GM23338 (cell line): Measurements from ENCODE around the gene CNOT8. TPM values are rescaled to one million over a fixed set of nuclear protein-coding genes. Genes with fewer than 3 reads are reported as not detected.

Experiments used
- ATAC-seq: fragments of 200-7000 bp; cut with Tn5 transposase; 3 replicates; pipeline ENCODE4 v1.9.1; 2020
- DNase-seq: peaks from one replicate; pipeline ENCODE4 v3.0.0-alpha.2; 2015; ENCODE audit warnings: low spot score
- H2AFZ ChIP-seq: fragments of 200-600 bp; sonication (generic); 2 replicates; pipeline ENCODE4 v1.8.0; 2016; ENCODE audit warnings: antibody characterized with exemption, mild to moderate bottlenecking, moderate library complexity
- H3F3A ChIP-seq: fragments of 200-600 bp; sonication (generic); replicated peaks from 2 replicates; pipeline ENCODE4 v1.8.0; 2017; ENCODE audit warnings: antibody characterized with exemption, mixed run types, low read depth
- H3K27ac ChIP-seq: fragments of 200-600 bp; sonication (generic); 2 replicates; pipeline ENCODE4 v1.6.1; 2016; ENCODE audit warnings: low read depth
- H3K27me3 ChIP-seq: fragments of 200-600 bp; sonication (generic); 2 replicates; pipeline ENCODE4 v1.8.0; 2016; ENCODE audit warnings: mild to moderate bottlenecking, mixed run types, moderate library complexity; ENCODE audit not compliant: insufficient read depth
- H3K36me3 ChIP-seq: fragments of 200-600 bp; sonication (generic); 2 replicates; pipeline ENCODE4 v1.8.0; 2016; ENCODE audit warnings: mild to moderate bottlenecking; ENCODE audit not compliant: insufficient read depth
- H3K4me1 ChIP-seq: fragments of 200-600 bp; sonication (generic); 2 replicates; pipeline ENCODE4 v1.8.0; 2016; ENCODE audit warnings: mild to moderate bottlenecking, moderate library complexity; ENCODE audit not compliant: insufficient read depth
- H3K4me2 ChIP-seq: fragments of 200-600 bp; sonication (generic); 2 replicates; pipeline ENCODE4 v1.7.1; 2017; ENCODE audit warnings: mixed run types
- H3K4me3 ChIP-seq: fragments of 200-600 bp; sonication (generic); 2 replicates; pipeline ENCODE4 v1.6.1; 2016; ENCODE audit warnings: mixed run types
- H3K79me2 ChIP-seq: fragments of 200-600 bp; sonication (generic); replicated peaks from 2 replicates; pipeline ENCODE4 v1.8.0; 2017; ENCODE audit warnings: mild to moderate bottlenecking; ENCODE audit not compliant: insufficient read depth
- H3K9me2 ChIP-seq: fragments of 200-600 bp; sonication (generic); 2 replicates; pipeline ENCODE4 v1.8.0; 2017; ENCODE audit not compliant: insufficient read depth
- H4K20me1 ChIP-seq: fragments of 200-600 bp; sonication (generic); replicated peaks from 2 replicates; pipeline ENCODE4 v1.8.0; 2017; ENCODE audit warnings: mild to moderate bottlenecking; ENCODE audit not compliant: insufficient read depth
- H3K27ac Mint-ChIP-seq: 2 replicates; pipeline ENCODE4 v1.8.0; 2020; ENCODE audit warnings: inconsistent platforms, mild to moderate bottlenecking, moderate library complexity, mixed read lengths
- H3K27me3 Mint-ChIP-seq: 3 replicates; pipeline ENCODE4 v1.8.0; 2022; ENCODE audit warnings: low read depth, mild to moderate bottlenecking, moderate library complexity, mixed read lengths, inconsistent platforms; ENCODE audit not compliant: insufficient read depth, poor library complexity
- H3K36me3 Mint-ChIP-seq: 3 replicates; pipeline ENCODE4 v1.8.0; 2021; ENCODE audit warnings: low read depth, mild to moderate bottlenecking, inconsistent platforms, moderate library complexity, mixed read lengths
- H3K4me1 Mint-ChIP-seq: 3 replicates; pipeline ENCODE4 v1.8.0; 2020; ENCODE audit warnings: mild to moderate bottlenecking, inconsistent platforms, mixed read lengths
- H3K4me3 Mint-ChIP-seq: 3 replicates; pipeline ENCODE4 v1.8.0; 2021; ENCODE audit warnings: moderate library complexity, mild to moderate bottlenecking, inconsistent platforms, mixed read lengths
- H3K9me3 Mint-ChIP-seq: 3 replicates; pipeline ENCODE4 v1.8.0; 2020; ENCODE audit warnings: moderate library complexity, mild to moderate bottlenecking, inconsistent platforms, mixed read lengths
- CREB1 ChIP-seq: fragments of 250-450 bp; sonication (Bioruptor Pico); IDR thresholded peaks from 2 replicates; pipeline ENCODE4 v1.5.0; 2020; ENCODE audit warnings: low read depth, mild to moderate bottlenecking, moderate library complexity
- CTCF ChIP-seq, 2 experiments: fragments of 200-600 bp in 1 of 2; sonication (generic) in 1 of 2; conservative IDR thresholded peaks; 2 replicates each; pipeline versions ENCODE4 v1.5.1 to v1.6.1; 2016 to 2017; ENCODE audit warnings: antibody characterized with exemption in 2 of 2, low read depth in 2 of 2, mild to moderate bottlenecking in 2 of 2, moderate library complexity in 1 of 2
- ETS1 ChIP-seq: IDR thresholded peaks from 2 replicates; pipeline ENCODE4 v1.6.1; 2016; ENCODE audit warnings: antibody characterized with exemption
- EZH2 ChIP-seq: fragments of 200-600 bp; sonication (generic); IDR thresholded peaks from one replicate; pipeline ENCODE4 v1.8.0; 2017; ENCODE audit warnings: antibody characterized with exemption, mild to moderate bottlenecking, low read depth; ENCODE audit not compliant: unreplicated experiment
- EZH2phosphoT487 ChIP-seq: fragments of 200-600 bp; sonication (generic); IDR thresholded peaks from one replicate; pipeline ENCODE4 v1.8.1; 2018; ENCODE audit warnings: antibody characterized with exemption; ENCODE audit not compliant: unreplicated experiment
- JUNB ChIP-seq: IDR thresholded peaks from one replicate; pipeline ENCODE4 v1.6.1; 2016; ENCODE audit warnings: antibody characterized with exemption; ENCODE audit not compliant: unreplicated experiment
- NANOG ChIP-seq: IDR thresholded peaks from 2 replicates; pipeline ENCODE4 v1.6.1; 2016; ENCODE audit warnings: antibody characterized with exemption, borderline replicate concordance
- POLR2AphosphoS5 ChIP-seq: IDR thresholded peaks from 2 replicates; pipeline ENCODE4 v1.6.1; 2016; ENCODE audit warnings: antibody characterized with exemption, low read depth
- STAT1 ChIP-seq: IDR thresholded peaks from one replicate; pipeline ENCODE4 v1.6.1; 2016; ENCODE audit warnings: antibody characterized with exemption; ENCODE audit not compliant: unreplicated experiment
- ZNF114 ChIP-seq: fragments of 250-450 bp; sonication (Bioruptor Pico); IDR thresholded peaks from 2 replicates; pipeline ENCODE4 v1.5.0; 2020; ENCODE audit warnings: mild to moderate bottlenecking, moderate library complexity
- ZNF331 ChIP-seq: fragments of 250-450 bp; sonication (Bioruptor Pico); IDR thresholded peaks from 2 replicates; pipeline ENCODE4 v1.5.0; 2020; ENCODE audit warnings: low read depth, mild to moderate bottlenecking, moderate library complexity
- polyA plus RNA-seq: library from polyadenylated mRNA; unstranded; fragments of >200 nt; fragmentation: Nextera tagmentation; extraction: Ambion mirVana; gene quantifications from 2 replicates; pipeline ENCODE4 v1.2.1, GENCODE V29; 2016
- total RNA-seq: library from RNA; depleted of rRNA; stranded (reverse); fragments of >200 nt; shearing (Covaris generic); gene quantifications from 2 replicates; pipeline ENCODE4 v1.2.3, GENCODE V29; 2014
- TF ChIP-seq, protein P1 (sequence below): fragments of 250-450 bp; sonication (Bioruptor Pico); IDR thresholded peaks from 2 replicates; pipeline ENCODE4 v1.5.0; 2020; ENCODE audit warnings: mild to moderate bottlenecking, moderate library complexity
- TF ChIP-seq, protein P2 (sequence below): IDR thresholded peaks from one replicate; pipeline ENCODE4 v1.6.1; 2018; ENCODE audit warnings: antibody characterized with exemption; ENCODE audit not compliant: unreplicated experiment

Gene CNOT8
- total and polyA plus RNA-seq, 2 experiments from 2014 or later, result 31.2 to 77.7 TPM

DNA sequence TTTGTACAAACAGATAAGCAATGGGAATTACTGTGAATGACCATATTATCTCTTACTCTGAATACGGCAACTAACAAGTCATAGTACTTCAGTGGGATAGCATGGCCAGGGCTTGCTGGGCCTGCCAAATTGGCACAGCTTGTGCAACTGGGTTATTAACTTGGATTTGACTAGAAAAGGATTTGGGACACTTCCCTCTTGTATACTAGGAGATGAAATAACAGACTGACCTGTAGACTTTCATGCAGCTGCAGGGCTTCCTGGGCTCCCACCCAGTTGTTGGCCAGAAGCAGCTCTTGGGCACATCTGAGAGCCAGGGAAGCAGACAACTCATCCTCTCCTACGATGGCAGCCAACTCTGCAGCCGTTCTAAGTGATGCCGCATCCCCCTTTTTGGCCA is 39.8 kb downstream of the CNOT8 start:
- H3K36me3 Mint-ChIP-seq, result peaks cover 88% of the 10 kb centered on the region
- H3K9me3 Mint-ChIP-seq, result no peaks in the 10 kb centered on the region
- no peaks in the 10 kb centered on the region for H3K79me2 ChIP-seq
- H3K27ac ChIP-seq, result no peak overlapping the region
- H4K20me1 ChIP-seq, result no peaks in the 10 kb centered on the region; the same call in 1 of the 2 replicates
- peaks cover 77% of the 10 kb centered on the region for H3K36me3 ChIP-seq
- H3K27me3 ChIP-seq, result no peaks in the 10 kb centered on the region
- ATAC-seq (no peak), DNase-seq (no peak)
- no peak overlapping the region for H3K4me3 ChIP-seq
- TF ChIP-seq CREB1 (CRISPR knock-in tag) (no peak), ZNF114 (CRISPR knock-in tag) (no peak), POLR2AphosphoS5 (no peak), STAT1 (no peak), ETS1 (no peak), JUNB (no peak), EZH2phosphoT487 (no peak), NANOG (no peak), ZNF331 (CRISPR knock-in tag) (no peak), EZH2 (no peak), CTCF (conservative IDR thresholded peaks at IDR 0.05; ENCODE audit: low read depth in 2 of 2) (no peak)
- TF ChIP-seq, protein P1, sequence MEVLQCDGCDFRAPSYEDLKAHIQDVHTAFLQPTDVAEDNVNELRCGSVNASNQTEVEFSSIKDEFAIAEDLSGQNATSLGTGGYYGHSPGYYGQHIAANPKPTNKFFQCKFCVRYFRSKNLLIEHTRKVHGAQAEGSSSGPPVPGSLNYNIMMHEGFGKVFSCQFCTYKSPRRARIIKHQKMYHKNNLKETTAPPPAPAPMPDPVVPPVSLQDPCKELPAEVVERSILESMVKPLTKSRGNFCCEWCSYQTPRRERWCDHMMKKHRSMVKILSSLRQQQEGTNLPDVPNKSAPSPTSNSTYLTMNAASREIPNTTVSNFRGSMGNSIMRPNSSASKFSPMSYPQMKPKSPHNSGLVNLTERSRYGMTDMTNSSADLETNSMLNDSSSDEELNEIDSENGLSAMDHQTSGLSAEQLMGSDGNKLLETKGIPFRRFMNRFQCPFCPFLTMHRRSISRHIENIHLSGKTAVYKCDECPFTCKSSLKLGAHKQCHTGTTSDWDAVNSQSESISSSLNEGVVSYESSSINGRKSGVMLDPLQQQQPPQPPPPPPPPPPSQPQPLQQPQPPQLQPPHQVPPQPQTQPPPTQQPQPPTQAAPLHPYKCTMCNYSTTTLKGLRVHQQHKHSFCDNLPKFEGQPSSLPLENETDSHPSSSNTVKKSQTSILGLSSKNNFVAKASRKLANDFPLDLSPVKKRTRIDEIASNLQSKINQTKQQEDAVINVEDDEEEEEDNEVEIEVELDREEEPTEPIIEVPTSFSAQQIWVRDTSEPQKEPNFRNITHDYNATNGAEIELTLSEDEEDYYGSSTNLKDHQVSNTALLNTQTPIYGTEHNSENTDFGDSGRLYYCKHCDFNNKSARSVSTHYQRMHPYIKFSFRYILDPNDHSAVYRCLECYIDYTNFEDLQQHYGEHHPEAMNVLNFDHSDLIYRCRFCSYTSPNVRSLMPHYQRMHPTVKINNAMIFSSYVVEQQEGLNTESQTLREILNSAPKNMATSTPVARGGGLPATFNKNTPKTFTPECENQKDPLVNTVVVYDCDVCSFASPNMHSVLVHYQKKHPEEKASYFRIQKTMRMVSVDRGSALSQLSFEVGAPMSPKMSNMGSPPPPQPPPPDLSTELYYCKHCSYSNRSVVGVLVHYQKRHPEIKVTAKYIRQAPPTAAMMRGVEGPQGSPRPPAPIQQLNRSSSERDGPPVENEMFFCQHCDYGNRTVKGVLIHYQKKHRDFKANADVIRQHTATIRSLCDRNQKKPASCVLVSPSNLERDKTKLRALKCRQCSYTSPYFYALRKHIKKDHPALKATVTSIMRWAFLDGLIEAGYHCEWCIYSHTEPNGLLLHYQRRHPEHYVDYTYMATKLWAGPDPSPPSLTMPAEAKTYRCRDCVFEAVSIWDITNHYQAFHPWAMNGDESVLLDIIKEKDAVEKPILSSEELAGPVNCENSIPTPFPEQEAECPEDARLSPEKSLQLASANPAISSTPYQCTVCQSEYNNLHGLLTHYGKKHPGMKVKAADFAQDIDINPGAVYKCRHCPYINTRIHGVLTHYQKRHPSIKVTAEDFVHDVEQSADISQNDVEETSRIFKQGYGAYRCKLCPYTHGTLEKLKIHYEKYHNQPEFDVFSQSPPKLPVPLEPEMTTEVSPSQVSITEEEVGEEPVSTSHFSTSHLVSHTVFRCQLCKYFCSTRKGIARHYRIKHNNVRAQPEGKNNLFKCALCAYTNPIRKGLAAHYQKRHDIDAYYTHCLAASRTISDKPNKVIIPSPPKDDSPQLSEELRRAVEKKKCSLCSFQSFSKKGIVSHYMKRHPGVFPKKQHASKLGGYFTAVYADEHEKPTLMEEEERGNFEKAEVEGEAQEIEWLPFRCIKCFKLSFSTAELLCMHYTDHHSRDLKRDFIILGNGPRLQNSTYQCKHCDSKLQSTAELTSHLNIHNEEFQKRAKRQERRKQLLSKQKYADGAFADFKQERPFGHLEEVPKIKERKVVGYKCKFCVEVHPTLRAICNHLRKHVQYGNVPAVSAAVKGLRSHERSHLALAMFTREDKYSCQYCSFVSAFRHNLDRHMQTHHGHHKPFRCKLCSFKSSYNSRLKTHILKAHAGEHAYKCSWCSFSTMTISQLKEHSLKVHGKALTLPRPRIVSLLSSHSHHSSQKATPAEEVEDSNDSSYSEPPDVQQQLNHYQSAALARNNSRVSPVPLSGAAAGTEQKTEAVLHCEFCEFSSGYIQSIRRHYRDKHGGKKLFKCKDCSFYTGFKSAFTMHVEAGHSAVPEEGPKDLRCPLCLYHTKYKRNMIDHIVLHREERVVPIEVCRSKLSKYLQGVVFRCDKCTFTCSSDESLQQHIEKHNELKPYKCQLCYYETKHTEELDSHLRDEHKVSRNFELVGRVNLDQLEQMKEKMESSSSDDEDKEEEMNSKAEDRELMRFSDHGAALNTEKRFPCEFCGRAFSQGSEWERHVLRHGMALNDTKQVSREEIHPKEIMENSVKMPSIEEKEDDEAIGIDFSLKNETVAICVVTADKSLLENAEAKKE (CRISPR knock-in tag), result no peak
- TF ChIP-seq, protein P2, sequence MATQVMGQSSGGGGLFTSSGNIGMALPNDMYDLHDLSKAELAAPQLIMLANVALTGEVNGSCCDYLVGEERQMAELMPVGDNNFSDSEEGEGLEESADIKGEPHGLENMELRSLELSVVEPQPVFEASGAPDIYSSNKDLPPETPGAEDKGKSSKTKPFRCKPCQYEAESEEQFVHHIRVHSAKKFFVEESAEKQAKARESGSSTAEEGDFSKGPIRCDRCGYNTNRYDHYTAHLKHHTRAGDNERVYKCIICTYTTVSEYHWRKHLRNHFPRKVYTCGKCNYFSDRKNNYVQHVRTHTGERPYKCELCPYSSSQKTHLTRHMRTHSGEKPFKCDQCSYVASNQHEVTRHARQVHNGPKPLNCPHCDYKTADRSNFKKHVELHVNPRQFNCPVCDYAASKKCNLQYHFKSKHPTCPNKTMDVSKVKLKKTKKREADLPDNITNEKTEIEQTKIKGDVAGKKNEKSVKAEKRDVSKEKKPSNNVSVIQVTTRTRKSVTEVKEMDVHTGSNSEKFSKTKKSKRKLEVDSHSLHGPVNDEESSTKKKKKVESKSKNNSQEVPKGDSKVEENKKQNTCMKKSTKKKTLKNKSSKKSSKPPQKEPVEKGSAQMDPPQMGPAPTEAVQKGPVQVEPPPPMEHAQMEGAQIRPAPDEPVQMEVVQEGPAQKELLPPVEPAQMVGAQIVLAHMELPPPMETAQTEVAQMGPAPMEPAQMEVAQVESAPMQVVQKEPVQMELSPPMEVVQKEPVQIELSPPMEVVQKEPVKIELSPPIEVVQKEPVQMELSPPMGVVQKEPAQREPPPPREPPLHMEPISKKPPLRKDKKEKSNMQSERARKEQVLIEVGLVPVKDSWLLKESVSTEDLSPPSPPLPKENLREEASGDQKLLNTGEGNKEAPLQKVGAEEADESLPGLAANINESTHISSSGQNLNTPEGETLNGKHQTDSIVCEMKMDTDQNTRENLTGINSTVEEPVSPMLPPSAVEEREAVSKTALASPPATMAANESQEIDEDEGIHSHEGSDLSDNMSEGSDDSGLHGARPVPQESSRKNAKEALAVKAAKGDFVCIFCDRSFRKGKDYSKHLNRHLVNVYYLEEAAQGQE, result no peak
- H3K4me1 ChIP-seq, result no peaks in the 10 kb centered on the region
- H3K4me3 Mint-ChIP-seq, result no peak overlapping the region
- no peaks in the 10 kb centered on the region for H3K4me1 Mint-ChIP-seq
- H3K4me2 ChIP-seq, result no peak overlapping the region
- no peaks in the 10 kb centered on the region for H3K27me3 Mint-ChIP-seq
- H3F3A ChIP-seq, result no peaks in the 10 kb centered on the region
- no peak overlapping the region for H2AFZ ChIP-seq
- no peaks in the 10 kb centered on the region for H3K9me2 ChIP-seq
- no peak overlapping the region for H3K27ac Mint-ChIP-seq
